ENCODE measurements around the gene STK38L.

- TF ChIP-seq CTCF (IDR thresholded peaks at IDR 0.05) (no peak), POLR2A (IDR thresholded peaks at IDR 0.05) (no peak)
Measured at GRCh38 chr12:27261866-27262265, 17.8 kb downstream of the STK38L start.

All from testis (tissue), 2 donors.